Spleen (tissue), 11 donors: Measurements from ENCODE around the gene NHEJ1. TPM values are rescaled to one million over a fixed set of nuclear protein-coding genes. Genes with fewer than 3 reads are reported as not detected.

Experiments used
- DNase-seq: peaks from one replicate; pipeline ENCODE4 v3.0.0-alpha.2; 2020
- H3K27ac ChIP-seq, 8 donors: fragments of 200-600 bp; sonication (generic) in 7 of 8; 1 replicate in 4 of 8; 2 replicates in 4 of 8; pipeline versions ENCODE4 v1.5.0 to v1.8.0; 2016 to 2021; ENCODE audit warnings: inconsistent platforms in 4 of 8, mild to moderate bottlenecking in 4 of 8, moderate library complexity in 1 of 8
- H3K27me3 ChIP-seq, 7 donors: fragments of 200-600 bp; sonication (generic) in 6 of 7; replicated peaks in 1 of 7; 1 replicate in 4 of 7; 2 replicates in 3 of 7; pipeline versions ENCODE4 v1.5.0 to v1.8.0; 2016 to 2021; ENCODE audit warnings: inconsistent platforms in 3 of 7, mild to moderate bottlenecking in 1 of 7
- H3K36me3 ChIP-seq, 6 donors: fragments of 200-600 bp; sonication (generic) in 5 of 6; 1 replicate in 4 of 6; 2 replicates in 2 of 6; pipeline versions ENCODE4 v1.5.0 to v1.8.0; 2016 to 2021; ENCODE audit warnings: inconsistent platforms in 2 of 6
- H3K4me1 ChIP-seq, 6 donors: fragments of 200-600 bp; sonication (generic) in 5 of 6; 1 replicate in 3 of 6; 2 replicates in 3 of 6; pipeline versions ENCODE4 v1.5.0 to v1.8.0; 2016 to 2021; ENCODE audit warnings: inconsistent platforms in 3 of 6
- H3K4me3 ChIP-seq, 8 donors: fragments of 200-600 bp; sonication (generic) in 7 of 8; 1 replicate in 4 of 8; 2 replicates in 4 of 8; pipeline versions ENCODE4 v1.5.0 to v1.8.0; 2016 to 2021; ENCODE audit warnings: inconsistent platforms in 4 of 8, mild to moderate bottlenecking in 4 of 8, moderate library complexity in 2 of 8
- H3K9me3 ChIP-seq, 8 donors: fragments of 200-600 bp; sonication (generic) in 7 of 8; 1 replicate in 4 of 8; 2 replicates in 4 of 8; pipeline versions ENCODE4 v1.5.0 to v1.8.0; 2016 to 2021; ENCODE audit warnings: inconsistent platforms in 4 of 8
- POLR2A ChIP-seq, 3 donors: fragments of 450-650 bp; IDR thresholded peaks; one replicate each; pipeline ENCODE4 v1.5.1; 2017; ENCODE audit warnings: antibody characterized with exemption in 3 of 3, mild to moderate bottlenecking in 1 of 3
- POLR2AphosphoS5 ChIP-seq, 3 donors: sonication (generic); formaldehyde crosslinking; IDR thresholded peaks; one replicate each; pipeline ENCODE4 v1.5.1; 2017; ENCODE audit warnings: antibody characterized with exemption in 3 of 3
- WGBS, 5 donors: extraction: QIAGEN DNeasy Blood & Tissue Kit in 3 of 5; methylation state at CpG; one replicate each; pipeline versions ENCODE4 v1.1.5 to v1.1.7; 2013 to 2018; 5-methylcytosine and 5-hydroxymethylcytosine counted together
- intact Hi-C: fragments of 100-400 bp; cut with DNase I; formaldehyde crosslinking; loops from one replicate; pipeline ENCODE4 v1.15.0; 2023; ENCODE audit warnings: low total_unique reads
- polyA plus RNA-seq, 3 donors: library from polyadenylated mRNA; stranded (reverse); fragments of 200-250 nt; gene quantifications; one replicate each; pipeline ENCODE4 v1.2.1, GENCODE V29; 2013
- total RNA-seq, 7 donors: library from RNA; depleted of rRNA in 3 of 7; stranded (reverse); fragments of >200 nt in 3 of 7; fragmentation: NEBNext Ultra II Directional in 4 of 7; extraction: Animal tissue kit (Norgen Biotek cat#: 25700) in 4 of 7; gene quantifications; one replicate each; pipeline versions ENCODE4 v1.1.0 to v1.2.1, GENCODE V29; 2016 to 2021
- TF ChIP-seq, protein P1 (sequence below), 11 experiments: fragments of 200-600 bp in 7 of 11; fragments of 450-650 bp in 4 of 11; sonication (generic) in 4 of 11; IDR thresholded peaks in 8 of 11; conservative IDR thresholded peaks in 3 of 11; 1 replicate in 7 of 11; 2 replicates in 4 of 11; pipeline versions ENCODE4 v1.4.0 to v1.8.0; 2016 to 2021; ENCODE audit warnings: antibody characterized with exemption in 11 of 11, inconsistent platforms in 4 of 11, mild to moderate bottlenecking in 1 of 11
- donor health status: healthy with polysubstance abuse.
- donor health status: DM: no; HTN: no; CAD: no; lungs with moderate emphysema.
- donor health status: DM: no; HTN: no; CAD: no.
- donor health status: Bipolar disorder and iron deficiency.
- donor health status: healthy.
- donor health status: DM: no; HTN: no; CAD: no.
- donor health status: DM: yes; HTN: yes; CAD: no.

Gene NHEJ1
- total and polyA plus RNA-seq, 10 donors = 5.5 to 25.9 (median 14.0) TPM

- WGBS, 5 donors = 88 to 95% (median 89%) methylated on average over 3 of the region's 3 CpGs
- Histone ChIP-seq H3K36me3 (peaks cover 0 to 22% (median 0%) of the 10 kb centered on the region in 6 donors), H3K4me1 (peaks cover 0 to 12% (median 0%) of the 10 kb centered on the region in 6 donors), H3K27me3 (no peaks in the 10 kb centered on the region), H3K4me3 (no peak overlapping the region), H3K9me3 (no peaks in the 10 kb centered on the region), H3K27ac (no peak overlapping the region)
- intact Hi-C loops = no loop called here
- TF ChIP-seq POLR2A (IDR thresholded peaks at IDR 0.05) (no peak), POLR2AphosphoS5 (IDR thresholded peaks at IDR 0.05) (no peak)
- TF ChIP-seq, protein P1, sequence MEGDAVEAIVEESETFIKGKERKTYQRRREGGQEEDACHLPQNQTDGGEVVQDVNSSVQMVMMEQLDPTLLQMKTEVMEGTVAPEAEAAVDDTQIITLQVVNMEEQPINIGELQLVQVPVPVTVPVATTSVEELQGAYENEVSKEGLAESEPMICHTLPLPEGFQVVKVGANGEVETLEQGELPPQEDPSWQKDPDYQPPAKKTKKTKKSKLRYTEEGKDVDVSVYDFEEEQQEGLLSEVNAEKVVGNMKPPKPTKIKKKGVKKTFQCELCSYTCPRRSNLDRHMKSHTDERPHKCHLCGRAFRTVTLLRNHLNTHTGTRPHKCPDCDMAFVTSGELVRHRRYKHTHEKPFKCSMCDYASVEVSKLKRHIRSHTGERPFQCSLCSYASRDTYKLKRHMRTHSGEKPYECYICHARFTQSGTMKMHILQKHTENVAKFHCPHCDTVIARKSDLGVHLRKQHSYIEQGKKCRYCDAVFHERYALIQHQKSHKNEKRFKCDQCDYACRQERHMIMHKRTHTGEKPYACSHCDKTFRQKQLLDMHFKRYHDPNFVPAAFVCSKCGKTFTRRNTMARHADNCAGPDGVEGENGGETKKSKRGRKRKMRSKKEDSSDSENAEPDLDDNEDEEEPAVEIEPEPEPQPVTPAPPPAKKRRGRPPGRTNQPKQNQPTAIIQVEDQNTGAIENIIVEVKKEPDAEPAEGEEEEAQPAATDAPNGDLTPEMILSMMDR (IDR thresholded peaks at IDR 0.05 in 8 of 11, conservative IDR thresholded peaks at IDR 0.05 in 3 of 11) = no peak
- no peak for DNase-seq
These were observed 34.1 kb downstream of the NHEJ1 start for GRCh38 chr2:219126555-219126954.

DNA sequence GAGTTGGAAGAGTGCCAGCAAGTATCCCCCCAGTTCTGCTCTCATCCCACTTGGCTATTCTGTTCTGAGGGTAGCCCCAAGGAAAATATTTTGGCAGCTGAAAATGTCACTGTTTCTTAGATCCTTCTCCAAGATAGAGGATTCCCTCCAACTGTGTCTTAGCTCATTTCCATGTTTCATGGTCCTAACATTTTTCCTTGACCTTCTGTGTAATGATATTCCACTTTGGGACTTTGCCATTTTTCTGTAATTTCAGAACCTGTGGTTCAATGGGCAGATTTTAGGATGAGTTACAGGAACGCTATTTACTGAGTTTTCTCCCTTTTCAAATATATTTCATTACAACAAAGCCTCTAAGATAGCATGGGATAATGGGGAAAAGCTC is 34.7 kb downstream of the NHEJ1 start:
- Histone ChIP-seq H3K4me3 (no peak overlapping the region), H3K27ac (no peak overlapping the region), H3K9me3 (no peaks in the 10 kb centered on the region), H3K36me3 (peaks cover 0 to 22% (median 0%) of the 10 kb centered on the region in 6 donors), H3K4me1 (peaks cover 0 to 12% (median 0%) of the 10 kb centered on the region in 6 donors), H3K27me3 (no peaks in the 10 kb centered on the region)
- 91 to 100% (median 93%) methylated on average over 1 of the region's 1 CpG for WGBS, 5 donors
- DNase-seq = no peak
- intact Hi-C loops = no loop called here
- TF ChIP-seq, protein P1 (IDR thresholded peaks at IDR 0.05 in 8 of 11, conservative IDR thresholded peaks at IDR 0.05 in 3 of 11) = no peak
- TF ChIP-seq POLR2AphosphoS5 (IDR thresholded peaks at IDR 0.05) = no peak
- no peak for TF ChIP-seq POLR2A (IDR thresholded peaks at IDR 0.05)

GRCh38 chr2:219125225-219125885 is 35.3 kb downstream of the NHEJ1 start:
- WGBS, 5 donors = 69 to 85% (median 77%) methylated on average over 10 of the region's 10 CpGs
- no peaks in the 10 kb centered on the region for H3K9me3 ChIP-seq
- no peaks in the 10 kb centered on the region for H3K27me3 ChIP-seq
- peaks cover 0 to 12% (median 0%) of the 10 kb centered on the region in 6 donors for H3K4me1 ChIP-seq
- H3K27ac ChIP-seq = no peak overlapping the region
- peaks cover 0 to 19% (median 0%) of the 10 kb centered on the region in 6 donors for H3K36me3 ChIP-seq
- no peak for TF ChIP-seq POLR2A (IDR thresholded peaks at IDR 0.05)
- intact Hi-C loops = no loop called here
- no peak overlapping the region for H3K4me3 ChIP-seq
- no peak for DNase-seq

DNA sequence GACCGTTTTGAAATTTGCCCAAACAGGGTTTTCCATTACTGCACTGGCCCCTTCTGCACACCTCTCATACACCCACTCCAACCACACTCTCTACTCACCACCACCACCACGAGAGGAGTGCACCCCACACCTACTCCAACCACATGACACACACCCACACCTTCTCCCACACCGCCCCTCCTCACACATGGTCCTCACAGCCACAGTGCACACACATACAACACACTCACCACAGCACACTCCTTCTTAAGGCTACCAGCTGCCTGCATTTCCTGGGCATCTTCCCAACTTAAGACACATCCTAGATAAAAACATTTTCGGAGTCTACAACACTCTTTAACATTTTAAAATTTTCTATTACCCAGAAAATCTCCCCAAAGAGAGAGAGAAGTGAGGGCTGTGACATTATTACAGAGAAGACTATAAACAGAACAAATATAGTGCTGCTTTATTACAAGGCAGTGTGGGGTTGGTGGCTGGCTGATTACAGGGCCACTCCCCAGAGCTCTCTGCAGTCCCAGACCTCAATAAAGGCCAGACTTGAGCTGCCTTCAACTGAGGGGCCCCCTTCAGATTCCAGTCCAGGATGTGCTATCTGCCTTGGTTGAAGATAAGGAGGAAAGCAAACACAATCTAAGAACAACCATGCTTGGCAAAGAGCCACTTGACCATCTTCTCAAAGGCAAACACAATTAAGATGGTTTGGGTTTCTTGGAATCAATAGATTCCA is 36.1 kb downstream of the NHEJ1 start:
- H3K27me3 ChIP-seq = no peaks in the 10 kb centered on the region
- no peak overlapping the region for H3K27ac ChIP-seq
- 69 to 77% (median 74%) methylated on average over 4 of the region's 4 CpGs for WGBS, 5 donors
- intact Hi-C loops = no loop called here
- peaks cover 0 to 14% (median 0%) of the 10 kb centered on the region in 6 donors for H3K36me3 ChIP-seq
- no peak overlapping the region for H3K4me3 ChIP-seq
- H3K9me3 ChIP-seq = no peaks in the 10 kb centered on the region
- DNase-seq = no peak
- H3K4me1 ChIP-seq = peaks cover 0 to 12% (median 0%) of the 10 kb centered on the region in 6 donors
- TF ChIP-seq POLR2A (IDR thresholded peaks at IDR 0.05) (no peak), POLR2AphosphoS5 (IDR thresholded peaks at IDR 0.05) (no peak)
- TF ChIP-seq, protein P1 (IDR thresholded peaks at IDR 0.05 in 8 of 11, conservative IDR thresholded peaks at IDR 0.05 in 3 of 11) = no peak
